DMS 273 (cell line): ENCODE results near the gene PTPRE.

Source experiments
- DNase-seq: peaks from one replicate; lab custom pipeline; 2025; ENCODE audit not compliant: unreplicated experiment; lab: John Stamatoyannopoulos, UW

Gene PTPRE

GRCh38 chr10:127882801-127883459, 24.0 kb upstream of the PTPRE start:
- no peak for DNase-seq

GRCh38 chr10:127883516-127883915, 23.4 kb upstream of the PTPRE start:
- DNase-seq = no peak

GRCh38 chr10:127884501-127884900, 22.4 kb upstream of the PTPRE start:
- no peak for DNase-seq

- no peak for DNase-seq
Observed at GRCh38 chr10:127886371-127887051, 20.4 kb upstream of the PTPRE start.

GRCh38 chr10:127887541-127888415, 19.1 kb upstream of the PTPRE start:
- no peak for DNase-seq

GRCh38 chr10:127888521-127889312, 18.2 kb upstream of the PTPRE start:
- peak; percentile 12 for DNase-seq

- no peak for DNase-seq
Observed at GRCh38 chr10:127889605-127890195, 17.2 kb upstream of the PTPRE start.

- no peak for DNase-seq
Observed at GRCh38 chr10:127890216-127890615, 16.7 kb upstream of the PTPRE start.

GRCh38 chr10:127890832-127891334, 16.0 kb upstream of the PTPRE start:
- DNase-seq = no peak

- DNase-seq = no peak
Observed at GRCh38 chr10:127892743-127893142, 14.2 kb upstream of the PTPRE start, which contains the start of gene CLRN3. CLRN3 (minus strand) TSS chr10:127892941; CDS start chr10:127892784, 157 bp downstream.

- DNase-seq = no peak
Observed at GRCh38 chr10:127894146-127894545, 12.8 kb upstream of the PTPRE start.

- DNase-seq = no peak
Observed at GRCh38 chr10:127896590-127896989, 10.3 kb upstream of the PTPRE start.

GRCh38 chr10:127897177-127897576, 9.7 kb upstream of the PTPRE start:
- no peak for DNase-seq

- DNase-seq = no peak
Observed at GRCh38 chr10:127899766-127900387, 7.0 kb upstream of the PTPRE start.

GRCh38 chr10:127903789-127904188, 3.1 kb upstream of the PTPRE start:
- no peak for DNase-seq

GRCh38 chr10:127904311-127905000, 2.4 kb upstream of the PTPRE start:
- no peak for DNase-seq

GRCh38 chr10:127905001-127905847, 1.7 kb upstream of the PTPRE start:
- no peak for DNase-seq

GRCh38 chr10:127905848-127906261, 1.0 kb upstream of the PTPRE start:
- DNase-seq = no peak
